ENCODE measurements around the gene PRR14L. TPM values are rescaled to one million over a fixed set of nuclear protein-coding genes. Genes with fewer than 3 reads are reported as not detected.

The PRR14L gene
- total and polyA plus RNA-seq, 2 donors (not counting 3 experiments of a cell fraction or from before 2014, with no cell fraction given), result 13.1 to 53.8 TPM

- Histone ChIP-seq H3K4me3 (replicated peaks in 1 of 3; ENCODE audit: insufficient read depth in 1 of 3, low read depth in 1 of 3, low read length in 3 of 3) (no peak overlapping the region), H4K20me1 (replicated peaks; ENCODE audit: control insufficient read depth, extremely low read depth, insufficient read depth, low read length) (no peaks in the 10 kb centered on the region), H2AFZ (ENCODE audit: low read depth, low read length) (no peak overlapping the region), H3K9ac (replicated peaks; ENCODE audit: extremely low read depth, insufficient read depth, low read length) (no peak overlapping the region), H3K4me1 (ENCODE audit: control insufficient read depth, extremely low read depth, insufficient read depth, low read length) (no peaks in the 10 kb centered on the region), H3K9me3 (replicated peaks; ENCODE audit: control insufficient read depth, insufficient read depth, low read length) (no peaks in the 10 kb centered on the region), H3K27me3 (ENCODE audit: control insufficient read depth in 2 of 2, insufficient read depth in 2 of 2, low read length in 2 of 2) (no peaks in the 10 kb centered on the region), H3K79me2 (ENCODE audit: control insufficient read depth, insufficient read depth, low read length) (no peaks in the 10 kb centered on the region), H3K4me2 (ENCODE audit: insufficient read depth, low read length) (no peak overlapping the region), H3K9me1 (replicated peaks; ENCODE audit: control insufficient read depth, extremely low read depth, insufficient read depth, low read length) (no peaks in the 10 kb centered on the region), H3K27ac (ENCODE audit: insufficient read depth, low read depth, low read length) (no peak overlapping the region), H3K36me3 (ENCODE audit: control insufficient read depth in 2 of 2, extremely low read depth in 1 of 2, insufficient read depth in 2 of 2, low read length in 2 of 2) (no peaks in the 10 kb centered on the region)
- POLR2A ChIA-PET, result no interaction called here
- DNase-seq (ENCODE audit: low read depth, low spot score) (no peak), FAIRE-seq (no peak)
- TF ChIP-seq MYC (IDR thresholded peaks at IDR 0.05; ENCODE audit: low read depth, low read length) (no peak), MAX (IDR thresholded peaks at IDR 0.05; ENCODE audit: insufficient read depth, insufficient read length) (no peak), POLR2AphosphoS5 (IDR thresholded peaks at IDR 0.05; ENCODE audit: insufficient read depth, low read depth, low read length) (no peak), GATA2 (IDR thresholded peaks at IDR 0.05; ENCODE audit: insufficient read depth, insufficient read length, low read depth, low read length) (no peak), POLR2A (IDR thresholded peaks at IDR 0.05; ENCODE audit: low read depth, low read length) (no peak), JUN (IDR thresholded peaks at IDR 0.05; ENCODE audit: borderline replicate concordance, insufficient read depth, insufficient read length, low read depth) (no peak), CTCF (IDR thresholded peaks at IDR 0.05; ENCODE audit: extremely low read depth in 1 of 2, insufficient read depth in 1 of 2, low read depth in 1 of 2, low read length in 2 of 2) (no peak), FOS (IDR thresholded peaks at IDR 0.05; ENCODE audit: borderline replicate concordance, insufficient read depth, low read length) (no peak)
- dilution Hi-C loops (cut with MboI; ENCODE audit: extremely low pct_ligation_motif_present, low sequenced_read_pairs), result no loop called here
- CTCF ChIA-PET, result no interaction called here
- BruUV-seq (replicated peaks), result no TSS peak
- intact Hi-C loops (cut with micrococcal nuclease), result no loop called here
These were observed 39.9 kb upstream of the PRR14L start for GRCh38 chr22:31789803-31790202.

Data from endothelial cell of umbilical vein (primary cell).